Fibroblast of lung (primary cell): Measurements from ENCODE around the gene CDR2. TPM values are rescaled to one million over a fixed set of nuclear protein-coding genes. Genes with fewer than 3 reads are reported as not detected.

ENCODE experiments used
- DNase-seq, 2 donors: peaks; one replicate each; pipeline versions ENCODE4 v3.0.0 to v3.0.0-alpha.2; 2010; ENCODE audit warnings: low read depth in 2 of 2
- H2AFZ ChIP-seq: 2 replicates; pipeline ENCODE4 v1.5.1; 2012; ENCODE audit warnings: low read length, control low read depth, inconsistent platforms
- H3K27ac ChIP-seq: 2 replicates; pipeline ENCODE4 v1.5.1; 2011; ENCODE audit warnings: low read length, control low read depth; ENCODE audit not compliant: insufficient read depth
- H3K27me3 ChIP-seq: 2 replicates; pipeline ENCODE4 v1.5.1; 2011; ENCODE audit warnings: mild to moderate bottlenecking, low read length; ENCODE audit not compliant: control insufficient read depth, insufficient read depth
- H3K36me3 ChIP-seq: 2 replicates; pipeline ENCODE4 v1.5.1; 2011; ENCODE audit warnings: low read length; ENCODE audit not compliant: control insufficient read depth, insufficient read depth
- H3K4me1 ChIP-seq: 2 replicates; pipeline ENCODE4 v1.5.1; 2011; ENCODE audit warnings: low read length; ENCODE audit not compliant: control insufficient read depth, insufficient read depth; ENCODE audit errors: extremely low read depth
- H3K4me2 ChIP-seq: 2 replicates; pipeline ENCODE4 v1.5.1; 2011; ENCODE audit warnings: low read length, control low read depth; ENCODE audit not compliant: insufficient read depth; ENCODE audit errors: extremely low read depth
- H3K4me3 ChIP-seq, 4 experiments: fragments of 200-600 bp in 1 of 4; sonication (generic) in 1 of 4; replicated peaks in 1 of 4; 2 replicates each; pipeline ENCODE4 v1.5.1; 2011 to 2016; ENCODE audit warnings: low read length in 4 of 4, low read depth in 3 of 4, mild to moderate bottlenecking in 3 of 4, control low read depth in 2 of 4, inconsistent platforms in 1 of 4, mixed read lengths in 1 of 4; ENCODE audit not compliant: insufficient read depth in 1 of 4; ENCODE audit errors: control extremely low read depth in 1 of 4
- H3K79me2 ChIP-seq: 2 replicates; pipeline ENCODE4 v1.5.1; 2012; ENCODE audit warnings: mild to moderate bottlenecking, low read length, inconsistent platforms; ENCODE audit not compliant: control insufficient read depth, insufficient read depth
- H3K9ac ChIP-seq: 2 replicates; pipeline ENCODE4 v1.5.1; 2011; ENCODE audit warnings: mild to moderate bottlenecking, low read length, control low read depth; ENCODE audit not compliant: insufficient read depth
- H3K9me3 ChIP-seq: 2 replicates; pipeline ENCODE4 v1.5.1; 2012; ENCODE audit warnings: low read depth, low read length; ENCODE audit not compliant: control insufficient read depth, insufficient read depth
- H4K20me1 ChIP-seq: 2 replicates; pipeline ENCODE4 v1.5.1; 2011; ENCODE audit warnings: low read length; ENCODE audit not compliant: control insufficient read depth, insufficient read depth; ENCODE audit errors: extremely low read depth
- CTCF ChIP-seq, 2 donors: IDR thresholded peaks in 1 of 2; conservative IDR thresholded peaks in 1 of 2; 1 replicate in 1 of 2; 2 replicates in 1 of 2; pipeline ENCODE4 v1.5.1; 2011 to 2012; ENCODE audit warnings: low read length in 2 of 2, control low read depth in 1 of 2, inconsistent platforms in 1 of 2, low read depth in 1 of 2, mild to moderate bottlenecking in 1 of 2
- EZH2 ChIP-seq: IDR thresholded peaks from 2 replicates; pipeline ENCODE4 v1.5.1; 2012; ENCODE audit warnings: low read length, control low read depth, mild to moderate bottlenecking; ENCODE audit errors: missing control alignments
- polyA plus RNA-seq, 2 donors: library from polyadenylated mRNA; depleted of rRNA in 1 of 2; stranded (reverse) in 1 of 2; unstranded in 1 of 2; fragments of >200 nt; gene quantifications; 2 replicates each; pipeline ENCODE4 v1.2.1, GENCODE V29; 2011 to 2012; ENCODE audit warnings: missing spikeins in 1 of 2
- total RNA-seq: library from RNA; depleted of rRNA; stranded (reverse); fragments of >200 nt; gene quantifications from 2 replicates; pipeline ENCODE4 v1.2.1, GENCODE V29; 2014

CDR2 gene
- total and polyA plus RNA-seq, 2 donors (not counting 1 experiment from before 2014, with no cell fraction given), result 60.1 to 73.8 TPM

- Histone ChIP-seq H3K4me2 (peak within 1 kb of the TSS; percentile 95), H4K20me1 (peaks cover 4% of the 10 kb centered on the region), H3K79me2 (peaks cover 9% of the 10 kb centered on the region), H3K4me1 (no peaks in the 10 kb centered on the region), H3K9me3 (no peaks in the 10 kb centered on the region), H3K27me3 (no peaks in the 10 kb centered on the region), H3K9ac (peak within 1 kb of the TSS; percentile 97), H3K27ac (peak within 1 kb of the TSS; percentile 85), H2AFZ (peak within 1 kb of the TSS; percentile 83), H3K4me3 (peak within 1 kb of the TSS; percentile 87 to 98 (median 92)), H3K36me3 (peaks cover 4% of the 10 kb centered on the region)
- no peak for TF ChIP-seq EZH2
- TF ChIP-seq CTCF (conservative IDR thresholded peaks at IDR 0.05 in 1 of 2, IDR thresholded peaks at IDR 0.05 in 1 of 2; ENCODE audit: low read depth in 1 of 2, low read length in 2 of 2), result peak; percentile 67 to 74
- peak; percentile 93 to 97 for DNase-seq
Measured at GRCh38 chr16:22297114-22297870, 77.1 kb downstream of the CDR2 start, which contains the start of gene POLR3E. Gene POLR3E (plus strand): TSS chr16:22297409. CDS start chr16:22302969, 5,560 bp downstream.

- Histone ChIP-seq H3K27ac (peak overlapping the region; percentile 20), H3K27me3 (no peaks in the 10 kb centered on the region), H3K36me3 (no peaks in the 10 kb centered on the region), H2AFZ (peak overlapping the region; percentile 83), H4K20me1 (peaks cover 4% of the 10 kb centered on the region), H3K4me3 (peak overlapping the region; percentile 76 to 98 (median 89)), H3K9ac (peak overlapping the region; percentile 28), H3K4me2 (peak overlapping the region; percentile 95), H3K79me2 (peaks cover 7% of the 10 kb centered on the region), H3K9me3 (no peaks in the 10 kb centered on the region), H3K4me1 (no peaks in the 10 kb centered on the region)
- peak in 1 of 2 donors; percentile 17 for DNase-seq
- TF ChIP-seq CTCF (conservative IDR thresholded peaks at IDR 0.05 in 1 of 2, IDR thresholded peaks at IDR 0.05 in 1 of 2; ENCODE audit: low read depth in 1 of 2, low read length in 2 of 2), result no peak
- no peak for TF ChIP-seq EZH2
Measured at GRCh38 chr16:22296225-22297113, 78.0 kb downstream of the CDR2 start.

Other genes with a start within 250 kb of the CDR2 start
- gene SDR42E2, start 212.1 kb downstream of the CDR2 start, total RNA-seq, result under 0.01 TPM in 1 of 2 replicates, not detected in the other
- not detected in 2 replicates for gene SDR42E2, start 212.1 kb downstream of the CDR2 start, polyA plus RNA-seq
- 22.6 and 31.3 TPM in 2 replicates for gene EEF2K, start 168.3 kb downstream of the CDR2 start, total RNA-seq
- 8.9 and 11.4 TPM in 2 replicates for gene EEF2K, start 168.3 kb downstream of the CDR2 start, polyA plus RNA-seq
- gene POLR3E, start 77.2 kb downstream of the CDR2 start, total RNA-seq, result 28.9 and 32.4 TPM in 2 replicates
- gene POLR3E, start 77.2 kb downstream of the CDR2 start, polyA plus RNA-seq, result 14.2 and 28.8 TPM in 2 replicates
- gene NPIPB5, start 136.3 kb upstream of the CDR2 start, total RNA-seq, result 44.7 and 87.4 TPM in 2 replicates
- gene NPIPB5, start 136.3 kb upstream of the CDR2 start, polyA plus RNA-seq, result 14.3 and 21.5 TPM in 2 replicates